ENCODE data around the gene NEUROG1. TPM values are rescaled to one million over a fixed set of nuclear protein-coding genes. Genes with fewer than 3 reads are reported as not detected.

NEUROG1 gene
- total RNA-seq, 1 donor from 2014 or later: not detected

- Mint-ChIP-seq H3K27me3 (peaks cover 43% of the 10 kb centered on the region), H3K27ac (no peak overlapping the region), H3K4me3 (ENCODE audit: low read depth) (no peak overlapping the region), H3K36me3 (ENCODE audit: insufficient read depth) (no peaks in the 10 kb centered on the region), H3K9me3 (ENCODE audit: low read depth) (no peaks in the 10 kb centered on the region), H3K4me1 (ENCODE audit: low read depth) (no peaks in the 10 kb centered on the region)
- no peak for TF ChIP-seq CTCF (IDR thresholded peaks at IDR 0.05; ENCODE audit: unreplicated experiment)
- no peak for DNase-seq (ENCODE audit: low spot score, unreplicated experiment)
Measured at GRCh38 chr5:135567661-135568060, 31.9 kb upstream of the NEUROG1 start.

GRCh38 chr5:135566422-135567400 lies 30.9 kb upstream of the NEUROG1 start:
- TF ChIP-seq CTCF (IDR thresholded peaks at IDR 0.05; ENCODE audit: unreplicated experiment): no peak
- H3K27me3 Mint-ChIP-seq: peaks cover 40% of the 10 kb centered on the region
- no peak overlapping the region for H3K4me3 Mint-ChIP-seq (ENCODE audit: low read depth)
- no peak overlapping the region for H3K27ac Mint-ChIP-seq
- no peak for DNase-seq (ENCODE audit: low spot score, unreplicated experiment)
- no peaks in the 10 kb centered on the region for H3K4me1 Mint-ChIP-seq (ENCODE audit: low read depth)
- no peaks in the 10 kb centered on the region for H3K9me3 Mint-ChIP-seq (ENCODE audit: low read depth)
- H3K36me3 Mint-ChIP-seq (ENCODE audit: insufficient read depth): no peaks in the 10 kb centered on the region

- Mint-ChIP-seq H3K4me3 (ENCODE audit: low read depth) (no peak overlapping the region), H3K27ac (no peak overlapping the region), H3K36me3 (ENCODE audit: insufficient read depth) (no peaks in the 10 kb centered on the region), H3K9me3 (ENCODE audit: low read depth) (no peaks in the 10 kb centered on the region), H3K4me1 (ENCODE audit: low read depth) (no peaks in the 10 kb centered on the region), H3K27me3 (peaks cover 41% of the 10 kb centered on the region)
- DNase-seq (ENCODE audit: low spot score, unreplicated experiment): peak; percentile 66
- peak; percentile 85 for TF ChIP-seq CTCF (IDR thresholded peaks at IDR 0.05; ENCODE audit: unreplicated experiment)
Measured at GRCh38 chr5:135565725-135566421, 30.1 kb upstream of the NEUROG1 start.

GRCh38 chr5:135565266-135565665 lies 29.5 kb upstream of the NEUROG1 start:
- Mint-ChIP-seq H3K4me1 (ENCODE audit: low read depth) (no peaks in the 10 kb centered on the region), H3K27ac (no peak overlapping the region), H3K9me3 (ENCODE audit: low read depth) (no peaks in the 10 kb centered on the region), H3K36me3 (ENCODE audit: insufficient read depth) (no peaks in the 10 kb centered on the region), H3K4me3 (ENCODE audit: low read depth) (no peak overlapping the region), H3K27me3 (peaks cover 46% of the 10 kb centered on the region)
- no peak for DNase-seq (ENCODE audit: low spot score, unreplicated experiment)
- TF ChIP-seq CTCF (IDR thresholded peaks at IDR 0.05; ENCODE audit: unreplicated experiment): no peak

GRCh38 chr5:135564331-135564730 lies 28.6 kb upstream of the NEUROG1 start:
- H3K27ac Mint-ChIP-seq: no peak overlapping the region
- TF ChIP-seq CTCF (IDR thresholded peaks at IDR 0.05; ENCODE audit: unreplicated experiment): no peak
- no peak overlapping the region for H3K4me3 Mint-ChIP-seq (ENCODE audit: low read depth)
- no peaks in the 10 kb centered on the region for H3K4me1 Mint-ChIP-seq (ENCODE audit: low read depth)
- no peaks in the 10 kb centered on the region for H3K36me3 Mint-ChIP-seq (ENCODE audit: insufficient read depth)
- H3K27me3 Mint-ChIP-seq: peaks cover 49% of the 10 kb centered on the region
- no peak for DNase-seq (ENCODE audit: low spot score, unreplicated experiment)
- no peaks in the 10 kb centered on the region for H3K9me3 Mint-ChIP-seq (ENCODE audit: low read depth)
